Measurements from ENCODE around the gene GDF3.
"Not testable (repeated sequence)": the region's sequence is repeated elsewhere in the genome, so short reads cannot be mapped to it uniquely, and the experiment has no call there.

The GDF3 gene

GRCh38 chr12:7695566-7696197, at the start of gene GDF3:
Gene GDF3 (minus strand): TSS chr12:7695775. CDS start chr12:7695728, 47 bp downstream.
- DNase-seq (ENCODE audit: low spot score) (no peak), FAIRE-seq (no peak)

- FAIRE-seq (no peak), DNase-seq (ENCODE audit: low spot score) (no peak)
Measured at GRCh38 chr12:7732993-7733392, 37.4 kb upstream of the GDF3 start.

DNA sequence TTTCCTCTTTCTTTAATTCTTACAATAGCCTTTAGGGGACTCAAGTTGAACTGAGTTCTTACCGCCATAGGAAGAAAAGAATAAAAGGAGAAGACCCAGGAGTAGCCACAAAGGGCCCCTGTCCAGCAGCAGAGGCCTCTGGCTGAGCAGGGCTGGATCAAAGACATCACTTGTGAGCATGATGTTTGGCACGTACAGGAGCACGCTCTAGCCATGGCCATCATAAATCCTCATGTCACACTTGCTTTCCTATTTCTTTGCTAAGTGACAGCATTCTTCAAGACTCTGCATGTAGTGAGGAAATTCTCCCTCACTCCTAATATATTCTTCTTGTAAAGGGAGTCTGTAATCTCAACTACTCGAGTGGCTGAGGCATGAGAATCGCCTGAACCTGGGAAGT, 35.9 kb upstream of the GDF3 start:
- FAIRE-seq, result no peak
- DNase-seq (ENCODE audit: low spot score), result no peak

DNA sequence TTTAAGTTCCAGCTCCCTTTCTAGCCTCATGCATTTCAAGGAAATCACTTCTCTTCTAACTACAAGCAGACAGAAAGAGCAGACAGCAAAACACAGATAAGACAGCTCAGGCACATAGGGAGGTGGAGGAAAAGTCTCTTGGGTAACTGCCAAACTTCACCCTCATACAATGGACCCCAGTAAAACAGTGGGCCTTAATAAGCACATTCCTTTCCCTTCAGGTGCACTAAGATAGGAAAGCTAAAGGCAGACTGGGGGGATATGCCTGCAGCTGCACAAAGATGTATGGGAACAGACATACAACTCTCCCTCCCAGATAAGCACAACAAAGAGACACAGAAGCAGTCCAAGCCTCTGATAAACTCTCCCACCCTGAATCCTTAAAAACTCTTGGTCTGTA, 35.4 kb upstream of the GDF3 start:
- FAIRE-seq, result not testable (repeated sequence)

DNA sequence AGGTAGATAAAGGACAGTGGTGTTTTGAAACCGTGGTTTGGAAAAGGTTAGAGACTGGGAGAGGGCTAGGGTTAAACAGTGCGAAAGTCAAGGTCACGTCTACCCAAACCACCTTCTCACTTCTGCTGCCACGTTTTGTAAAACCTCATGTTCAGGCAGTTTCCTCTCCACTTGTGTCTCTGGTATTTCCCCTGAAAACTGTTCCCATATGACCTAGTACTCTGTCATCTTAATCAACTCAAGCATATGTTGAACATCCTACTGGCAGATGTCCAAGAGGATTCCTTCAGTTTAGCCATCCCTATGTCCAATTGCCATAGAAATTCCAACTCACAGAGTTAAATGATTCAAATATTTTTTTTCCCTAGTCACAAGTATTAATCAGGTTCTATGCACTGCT, 34.2 kb upstream of the GDF3 start:
- FAIRE-seq (no peak), DNase-seq (ENCODE audit: low spot score) (no peak)

More for the DNA sequence above, 35.4 kb upstream of the GDF3 start:
- not testable (repeated sequence) for DNase-seq (ENCODE audit: low spot score)

DNA sequence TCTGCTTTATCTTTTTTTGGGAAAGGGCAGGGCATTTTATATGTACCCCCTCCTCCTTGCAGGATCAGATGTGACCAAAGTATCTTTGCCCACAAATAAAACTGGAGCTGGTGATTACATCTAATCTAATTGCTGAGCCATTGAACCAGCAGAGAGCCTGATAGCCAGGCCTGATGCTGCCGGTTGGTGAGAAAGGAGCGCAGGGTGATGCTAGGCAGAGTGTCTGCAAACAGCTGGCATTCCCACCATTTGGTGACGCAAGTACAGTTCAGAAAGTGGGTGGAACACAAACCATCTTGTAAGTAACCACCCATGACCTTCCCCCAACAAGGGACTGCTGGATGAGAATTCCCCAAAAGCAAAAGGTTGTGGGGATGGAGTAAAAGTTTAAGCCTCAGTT, 28.4 kb upstream of the GDF3 start:
- DNase-seq (ENCODE audit: low spot score) (no peak), FAIRE-seq (no peak)

DNA sequence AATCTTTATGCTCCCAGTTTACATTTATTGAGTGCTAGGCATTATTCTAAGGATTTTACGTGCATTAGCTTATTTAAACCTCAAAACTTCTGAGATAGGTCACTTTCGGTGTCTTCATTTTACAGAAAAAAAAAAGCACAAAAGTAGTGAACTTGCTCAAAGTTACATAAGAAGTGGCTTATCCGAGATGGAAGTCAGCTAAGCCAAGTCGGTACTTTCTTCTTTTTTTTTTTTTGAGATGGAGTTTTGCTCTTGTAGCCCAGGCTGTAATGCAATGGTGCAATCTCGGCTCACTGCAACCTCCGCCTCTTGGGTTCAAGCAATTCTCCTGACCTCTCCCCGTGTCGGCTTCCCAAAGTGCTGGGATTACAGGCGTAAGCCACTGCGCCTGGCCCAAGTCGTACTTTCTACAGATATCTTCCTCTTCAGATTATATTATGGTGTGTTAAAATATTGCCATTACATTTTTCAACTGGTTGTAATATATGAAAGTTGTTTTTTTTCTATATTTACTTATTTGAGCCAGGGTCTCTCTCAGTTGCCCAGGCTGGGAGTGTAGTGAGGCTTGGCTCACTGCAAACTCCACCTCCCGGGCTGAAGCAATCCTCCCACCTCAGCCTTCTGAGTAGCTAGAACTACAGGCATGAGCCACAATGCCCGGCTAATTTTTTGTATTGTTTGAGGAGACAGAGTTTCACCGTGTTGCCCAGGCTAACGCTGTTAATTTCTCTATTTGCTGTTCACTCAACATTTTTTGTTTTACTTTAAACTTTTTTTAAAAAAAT, 24.6 kb upstream of the GDF3 start:
- DNase-seq (ENCODE audit: low spot score) (no peak), FAIRE-seq (no peak)

DNA sequence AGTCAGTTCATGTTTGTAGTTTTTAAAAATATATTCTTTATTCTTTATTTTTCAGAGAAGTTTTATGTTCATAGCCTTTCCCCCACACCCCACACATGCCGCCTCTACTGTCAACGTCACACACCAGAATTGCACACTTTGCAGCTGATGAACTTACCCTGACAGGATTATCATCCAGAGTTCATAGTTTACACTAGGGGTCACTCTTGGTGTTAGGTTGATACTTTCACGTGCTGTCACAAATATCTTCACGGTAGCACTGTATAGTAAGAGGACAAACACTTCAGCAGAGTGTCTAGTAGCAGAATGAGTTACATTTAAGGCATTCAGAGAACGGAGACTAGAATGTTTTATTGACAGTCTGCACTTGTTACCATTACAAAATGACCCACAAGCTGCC, 20.8 kb upstream of the GDF3 start:
- FAIRE-seq (no peak), DNase-seq (ENCODE audit: low spot score) (no peak)

- no peak for FAIRE-seq
- DNase-seq (ENCODE audit: low spot score), result no peak
Measured at GRCh38 chr12:7712841-7713442, 17.4 kb upstream of the GDF3 start.

- DNase-seq (ENCODE audit: low spot score) (no peak), FAIRE-seq (no peak)
Measured at GRCh38 chr12:7711133-7711532, 15.6 kb upstream of the GDF3 start, which contains the start of gene DPPA3. Gene DPPA3 (plus strand): TSS chr12:7711433. CDS start chr12:7711571, 138 bp downstream.

DNA sequence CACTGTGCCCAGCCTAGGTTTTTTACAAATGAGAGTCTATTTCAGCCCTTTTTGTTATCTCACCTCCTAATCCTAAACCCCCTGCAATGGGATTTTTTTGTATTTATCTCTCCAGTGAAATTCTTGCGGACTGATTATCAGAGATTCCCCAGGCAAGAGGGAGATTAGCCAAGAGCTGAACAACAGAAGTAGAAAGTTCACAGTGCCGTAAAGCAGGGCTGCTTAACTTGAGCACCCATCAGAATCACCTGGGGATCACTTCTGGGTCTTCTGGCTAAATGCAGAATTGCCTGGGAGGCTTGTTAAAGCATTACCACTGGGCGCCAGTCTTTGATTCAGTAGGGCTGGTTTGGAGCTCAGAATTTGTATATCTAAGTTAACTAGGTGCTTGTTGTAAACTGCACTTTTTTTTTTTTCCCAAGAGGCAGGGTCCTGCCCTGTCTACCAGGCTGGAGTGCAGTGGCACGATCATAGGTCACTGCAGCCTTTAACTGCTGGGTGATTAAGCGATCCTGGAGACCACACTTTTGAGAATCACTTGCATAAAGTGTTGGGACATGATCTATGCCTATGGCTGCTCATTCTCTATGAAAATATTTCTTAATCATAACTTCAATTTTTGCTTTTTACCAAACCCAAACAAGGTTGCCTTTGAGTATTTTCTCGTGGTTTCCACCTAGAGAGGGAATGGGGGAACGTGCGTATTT, 14.5 kb upstream of the GDF3 start:
- DNase-seq (ENCODE audit: low spot score) (no peak), FAIRE-seq (no peak)

DNA sequence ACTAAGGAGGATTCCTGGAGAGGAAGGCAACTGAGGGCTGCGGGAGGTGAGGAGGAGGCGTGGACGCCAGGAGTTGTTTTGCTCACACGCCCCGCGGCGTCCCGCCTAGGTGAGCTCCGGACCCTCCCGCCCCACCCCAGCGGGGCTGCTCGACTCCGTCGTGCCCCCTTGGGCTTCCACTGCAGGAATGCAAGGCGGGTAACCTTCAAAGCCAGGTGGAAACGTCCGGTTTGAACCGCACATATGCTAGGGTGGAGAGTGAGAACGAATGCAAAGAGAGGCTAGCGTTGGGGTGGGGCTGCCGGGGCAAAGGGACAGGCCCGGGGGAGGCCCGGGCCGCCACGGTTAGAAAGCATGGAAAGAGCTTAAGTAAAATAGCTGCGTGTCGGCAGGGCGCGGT, 10.3 kb upstream of the GDF3 start:
- FAIRE-seq (no peak), DNase-seq (ENCODE audit: low spot score) (no peak)

GRCh38 chr12:7695237-7695560, 376 bp downstream of the GDF3 start:
- FAIRE-seq (no peak), DNase-seq (ENCODE audit: low spot score) (no peak)

DNA sequence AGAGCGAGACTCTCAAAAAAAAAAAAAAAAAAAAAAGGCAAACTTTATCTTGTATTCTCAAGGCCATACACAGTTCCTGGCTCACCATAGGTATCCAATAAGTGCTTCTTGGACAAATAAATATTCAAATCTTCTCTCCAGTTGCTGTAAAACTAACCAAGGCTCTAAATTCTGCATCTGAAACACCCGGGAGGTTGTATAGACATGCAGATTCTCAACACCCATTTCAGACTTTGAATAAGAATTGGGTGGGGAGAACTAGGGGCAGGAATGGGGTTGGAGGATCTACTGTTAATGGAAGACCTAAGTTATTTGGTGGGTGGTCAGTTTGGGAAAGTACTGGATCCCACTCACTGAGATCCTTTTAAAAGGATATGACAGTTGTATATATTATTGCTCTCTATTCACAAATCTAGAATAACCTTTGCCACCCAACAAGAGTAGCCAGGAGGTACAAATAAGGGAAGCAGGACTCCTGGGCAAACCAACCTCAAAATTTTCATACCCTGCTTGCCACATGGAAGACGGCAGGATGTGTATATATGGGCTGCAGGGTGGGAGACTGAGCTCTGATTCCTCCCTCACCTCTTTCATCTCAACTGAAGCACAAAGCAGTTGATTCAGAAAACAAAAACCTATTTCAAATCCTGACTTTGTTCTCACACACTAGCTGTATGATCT, 879 bp downstream of the GDF3 start:
- DNase-seq (ENCODE audit: low spot score) (no peak), FAIRE-seq (no peak)

- FAIRE-seq (no peak), DNase-seq (ENCODE audit: low spot score) (no peak)
Measured at GRCh38 chr12:7693793-7694192, 1.8 kb downstream of the GDF3 start.

GRCh38 chr12:7681535-7681934, 14.0 kb downstream of the GDF3 start:
- FAIRE-seq, result no peak
- DNase-seq (ENCODE audit: low spot score), result no peak

DNA sequence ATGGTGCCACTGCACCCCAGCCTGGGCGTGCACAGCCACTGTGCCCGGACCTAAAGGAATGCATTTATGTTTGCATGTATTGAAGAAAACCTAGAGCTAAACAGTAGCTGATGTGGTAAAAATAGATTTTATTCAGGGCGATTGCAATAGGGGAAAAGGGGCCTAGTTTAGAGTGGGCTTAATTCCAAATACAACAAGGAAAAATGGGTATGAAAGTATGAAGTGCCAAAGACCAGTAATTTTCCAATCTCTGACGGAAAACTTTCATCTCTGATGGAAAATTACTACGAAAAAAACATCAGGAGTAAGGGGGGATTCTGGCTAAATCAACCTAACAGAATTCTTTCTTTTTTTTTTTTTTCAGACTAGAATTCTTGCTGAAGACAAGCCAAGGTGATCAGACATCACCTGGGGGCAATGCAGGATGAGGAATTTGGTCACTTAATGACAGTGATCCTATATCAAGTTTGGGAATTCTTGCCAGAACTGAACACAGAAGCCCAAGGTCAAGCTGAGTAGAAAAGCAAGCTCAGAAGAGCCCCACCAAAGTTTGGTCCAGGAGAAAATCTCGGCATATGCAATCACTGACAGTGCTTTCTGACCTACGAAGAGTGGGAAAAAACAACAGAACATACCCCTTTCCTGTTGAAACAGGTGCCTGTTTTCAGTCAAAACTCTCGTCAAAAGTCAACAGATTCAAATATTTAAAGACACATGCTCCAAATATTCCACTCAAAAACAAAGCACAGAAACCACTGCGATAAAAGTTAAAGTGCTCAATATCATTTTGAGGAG, 16.1 kb downstream of the GDF3 start:
- no peak for FAIRE-seq
- no peak for DNase-seq (ENCODE audit: low spot score)

- no peak for FAIRE-seq
- DNase-seq (ENCODE audit: low spot score), result no peak
Measured at GRCh38 chr12:7678744-7679143, 16.8 kb downstream of the GDF3 start.

- FAIRE-seq, result not testable (repeated sequence)
Measured at GRCh38 chr12:7677432-7677888, 18.1 kb downstream of the GDF3 start.

DNA sequence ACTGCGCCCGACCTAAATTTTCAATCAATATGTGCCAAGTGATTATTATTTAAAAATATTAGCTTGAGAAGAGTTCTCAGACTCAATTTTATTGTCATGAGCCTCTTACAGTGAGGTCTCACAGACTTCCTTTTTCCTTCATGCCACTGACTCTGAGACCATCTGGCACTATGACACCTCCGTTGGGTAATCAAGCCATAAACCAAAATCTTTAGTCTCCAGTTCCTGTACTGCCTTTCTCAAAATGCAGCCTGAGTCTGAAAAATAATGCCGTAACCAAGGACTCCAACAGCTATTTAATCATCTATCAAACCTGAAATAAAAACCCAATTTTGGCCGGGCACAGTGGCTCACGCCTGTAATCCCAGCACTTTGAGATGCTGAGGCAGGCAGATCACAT, 20.1 kb downstream of the GDF3 start:
- not testable (repeated sequence) for DNase-seq (ENCODE audit: low spot score); FAIRE-seq

More at GRCh38 chr12:7677432-7677888, 18.1 kb downstream of the GDF3 start:
- DNase-seq (ENCODE audit: low spot score), result not testable (repeated sequence)
